ENCODE data around the gene NECAB3.

DNA sequence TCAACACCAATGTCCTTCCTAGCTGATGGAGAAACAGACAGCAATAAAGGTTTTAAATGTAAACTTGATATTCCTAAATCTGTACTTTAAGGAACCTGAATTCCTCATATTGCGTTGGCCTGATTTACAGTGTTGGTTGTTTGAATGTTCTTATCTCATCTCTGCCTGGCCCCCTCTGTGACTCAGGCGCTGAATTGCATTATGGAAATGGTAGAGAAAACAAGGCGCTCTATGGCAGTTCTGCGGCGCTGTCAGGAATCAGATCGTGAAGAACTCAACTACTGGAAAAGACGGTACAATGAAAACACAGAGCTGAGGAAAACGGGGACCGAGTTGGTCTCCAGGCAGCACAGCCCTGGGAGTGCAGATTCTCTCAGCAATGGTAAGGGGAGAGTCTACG lies 44.7 kb downstream of the NECAB3 start:
- TF ChIP-seq, protein P1, sequence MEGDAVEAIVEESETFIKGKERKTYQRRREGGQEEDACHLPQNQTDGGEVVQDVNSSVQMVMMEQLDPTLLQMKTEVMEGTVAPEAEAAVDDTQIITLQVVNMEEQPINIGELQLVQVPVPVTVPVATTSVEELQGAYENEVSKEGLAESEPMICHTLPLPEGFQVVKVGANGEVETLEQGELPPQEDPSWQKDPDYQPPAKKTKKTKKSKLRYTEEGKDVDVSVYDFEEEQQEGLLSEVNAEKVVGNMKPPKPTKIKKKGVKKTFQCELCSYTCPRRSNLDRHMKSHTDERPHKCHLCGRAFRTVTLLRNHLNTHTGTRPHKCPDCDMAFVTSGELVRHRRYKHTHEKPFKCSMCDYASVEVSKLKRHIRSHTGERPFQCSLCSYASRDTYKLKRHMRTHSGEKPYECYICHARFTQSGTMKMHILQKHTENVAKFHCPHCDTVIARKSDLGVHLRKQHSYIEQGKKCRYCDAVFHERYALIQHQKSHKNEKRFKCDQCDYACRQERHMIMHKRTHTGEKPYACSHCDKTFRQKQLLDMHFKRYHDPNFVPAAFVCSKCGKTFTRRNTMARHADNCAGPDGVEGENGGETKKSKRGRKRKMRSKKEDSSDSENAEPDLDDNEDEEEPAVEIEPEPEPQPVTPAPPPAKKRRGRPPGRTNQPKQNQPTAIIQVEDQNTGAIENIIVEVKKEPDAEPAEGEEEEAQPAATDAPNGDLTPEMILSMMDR (IDR thresholded peaks at IDR 0.05) = no peak
- TF ChIP-seq EZH2 (IDR thresholded peaks at IDR 0.05) (no peak), EZH2phosphoT487 (IDR thresholded peaks at IDR 0.05) (no peak)
